Mucosa of gallbladder (tissue), 1 donor: ENCODE data around the gene NFATC2. TPM values are rescaled to one million over a fixed set of nuclear protein-coding genes. Genes with fewer than 3 reads are reported as not detected.
A peak's percentile ranks its signal among the peaks of the same experiment; 100 is the strongest.

Source experiments
- DNase-seq: peaks from one replicate; pipeline ENCODE4 v3.0.0-alpha.2; 2020; ENCODE audit warnings: low spot score
- total RNA-seq: library from RNA; stranded (reverse); gene quantifications from one replicate; pipeline ENCODE4 v1.2.1, GENCODE V29; 2021
- donor health status: DM: no; HTN: no; CAD: no.

Gene NFATC2
- total RNA-seq, 1 donor from 2014 or later = 11.4 TPM

DNA sequence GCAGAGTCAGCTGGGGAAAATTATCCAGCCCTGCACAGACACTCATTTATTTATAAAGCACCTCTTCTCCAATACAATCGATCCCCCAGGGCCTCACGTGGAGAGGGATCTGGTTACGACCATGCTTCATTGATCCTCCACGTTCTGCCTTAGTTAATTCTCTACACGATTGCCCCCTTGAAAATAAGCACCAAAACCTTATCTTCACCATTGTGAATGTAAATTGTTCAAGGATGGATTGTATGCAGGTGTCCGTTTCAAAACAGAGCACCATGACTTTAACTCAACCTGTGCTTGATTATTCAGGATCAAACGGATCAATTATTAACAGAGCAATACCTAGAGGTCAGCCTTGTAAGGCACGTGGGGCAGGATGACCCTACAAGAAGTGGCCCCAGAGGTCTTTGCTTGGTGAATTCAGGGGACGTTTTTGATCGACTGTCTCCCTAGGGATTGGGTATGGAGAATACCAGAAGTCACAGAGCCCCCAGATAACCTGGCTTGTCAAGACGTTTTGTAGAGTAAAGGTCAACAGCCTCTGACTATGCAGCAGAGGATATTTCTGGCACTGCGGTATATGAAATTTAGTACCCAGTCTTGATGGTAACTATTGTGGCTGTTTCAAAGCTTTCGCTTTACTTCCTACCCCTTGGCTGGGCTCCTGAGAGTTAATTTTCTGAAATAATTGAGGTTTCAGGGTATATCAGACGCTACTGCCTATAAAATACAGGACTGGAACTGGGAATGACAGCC lies 112.1 kb downstream of the NFATC2 start:
- DNase-seq = no peak

DNA sequence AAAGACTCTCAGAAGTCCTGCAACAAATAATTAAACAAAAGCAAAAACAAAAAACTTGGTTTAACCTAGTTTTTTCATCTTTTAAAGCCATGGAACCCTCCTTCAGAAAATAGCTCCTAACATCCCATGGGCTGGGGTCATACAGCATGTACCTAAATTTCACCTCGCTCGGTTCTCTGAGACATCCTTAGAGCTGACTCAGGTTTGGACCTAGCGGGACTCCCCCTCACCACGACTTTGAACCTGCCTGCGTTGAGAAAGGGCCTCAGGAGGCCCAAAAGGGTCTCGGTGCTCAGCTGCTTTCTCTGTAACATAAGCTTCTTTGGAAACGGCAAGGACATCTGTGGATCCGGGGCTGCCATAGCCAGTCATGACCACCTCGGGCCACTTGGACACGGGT lies 112.8 kb downstream of the NFATC2 start:
- DNase-seq = no peak

DNA sequence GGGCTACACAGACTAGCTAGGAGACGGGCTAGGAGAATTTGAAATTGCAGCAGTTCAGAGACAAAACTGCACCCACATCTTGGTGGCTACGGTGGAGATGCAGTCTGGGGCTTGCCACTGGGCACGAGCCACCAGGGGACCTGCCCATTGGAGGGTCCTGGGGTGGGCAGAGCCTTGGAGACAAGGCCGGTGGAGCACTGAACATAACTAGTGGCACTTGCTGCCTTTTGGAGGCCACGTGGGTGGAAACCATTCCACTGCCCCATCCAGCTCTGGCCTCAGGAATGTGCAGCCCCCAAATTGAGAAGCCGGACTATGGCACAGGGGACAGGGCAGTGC lies 113.4 kb downstream of the NFATC2 start:
- DNase-seq = no peak

DNA sequence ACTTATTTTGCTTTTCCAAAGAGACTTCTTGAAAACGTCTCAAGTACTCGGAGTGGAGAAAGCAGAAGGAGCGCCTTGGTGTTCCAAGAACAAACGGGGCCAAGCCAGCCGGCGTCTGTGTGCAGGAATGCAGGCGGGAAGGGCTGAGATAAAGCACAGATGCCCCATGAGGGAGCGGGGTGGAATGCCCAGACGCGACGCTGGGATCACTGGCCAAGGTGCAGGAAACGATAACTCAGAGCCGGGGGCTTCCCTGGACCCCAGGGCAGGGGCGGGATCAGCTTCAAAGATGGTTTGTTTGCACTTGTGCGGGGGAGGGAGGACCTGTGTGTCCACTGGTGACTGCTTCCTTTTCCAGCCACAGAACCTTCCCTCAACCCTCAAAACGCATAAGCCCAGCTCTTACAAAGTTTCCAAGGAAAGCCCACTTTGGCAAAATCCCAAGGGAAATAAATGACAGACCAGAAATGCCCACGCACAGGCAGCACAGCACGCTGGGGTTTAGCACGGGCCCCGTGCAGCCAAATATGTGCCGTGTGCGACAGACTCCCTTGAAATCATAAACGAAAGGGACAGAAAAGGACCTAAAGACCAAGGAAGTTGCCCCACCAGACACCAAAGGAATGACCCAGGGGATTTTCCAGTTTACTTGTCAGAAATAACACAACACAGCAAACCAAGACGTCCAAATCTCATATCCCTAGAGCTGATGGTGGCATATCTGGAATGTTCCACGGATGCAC lies 113.9 kb downstream of the NFATC2 start:
- peak; percentile 65 for DNase-seq

DNA sequence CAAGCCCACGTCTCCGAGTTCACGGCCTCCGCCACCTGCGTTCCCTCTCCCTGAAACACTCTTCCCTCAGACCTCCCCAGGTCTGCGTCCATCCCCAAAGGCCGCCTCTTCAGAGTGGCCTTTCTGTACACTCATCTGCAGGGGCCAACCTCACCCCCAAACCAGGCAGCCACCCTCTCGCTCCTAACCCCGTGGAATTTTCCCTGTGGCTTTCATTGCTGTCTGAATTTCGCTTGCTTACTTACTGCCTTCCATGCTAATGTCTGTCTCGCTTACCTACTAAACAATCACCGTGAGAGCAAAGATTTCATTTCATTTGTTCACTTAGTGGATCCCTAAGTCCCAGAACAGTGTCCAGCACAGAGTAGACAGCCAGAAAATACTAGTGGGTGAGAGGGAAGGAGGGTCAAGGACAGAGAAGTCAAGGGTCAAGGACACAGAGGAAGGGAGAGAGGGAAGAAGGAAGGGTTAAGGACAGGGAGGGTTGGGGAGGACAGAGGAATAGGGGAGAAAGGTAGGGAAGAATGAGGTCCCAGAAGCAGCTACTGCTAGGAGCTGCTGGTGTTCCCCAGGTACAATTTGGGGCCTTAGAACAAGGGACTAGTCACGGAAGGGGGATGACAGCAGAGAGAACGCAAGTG lies 114.7 kb downstream of the NFATC2 start:
- no peak for DNase-seq

DNA sequence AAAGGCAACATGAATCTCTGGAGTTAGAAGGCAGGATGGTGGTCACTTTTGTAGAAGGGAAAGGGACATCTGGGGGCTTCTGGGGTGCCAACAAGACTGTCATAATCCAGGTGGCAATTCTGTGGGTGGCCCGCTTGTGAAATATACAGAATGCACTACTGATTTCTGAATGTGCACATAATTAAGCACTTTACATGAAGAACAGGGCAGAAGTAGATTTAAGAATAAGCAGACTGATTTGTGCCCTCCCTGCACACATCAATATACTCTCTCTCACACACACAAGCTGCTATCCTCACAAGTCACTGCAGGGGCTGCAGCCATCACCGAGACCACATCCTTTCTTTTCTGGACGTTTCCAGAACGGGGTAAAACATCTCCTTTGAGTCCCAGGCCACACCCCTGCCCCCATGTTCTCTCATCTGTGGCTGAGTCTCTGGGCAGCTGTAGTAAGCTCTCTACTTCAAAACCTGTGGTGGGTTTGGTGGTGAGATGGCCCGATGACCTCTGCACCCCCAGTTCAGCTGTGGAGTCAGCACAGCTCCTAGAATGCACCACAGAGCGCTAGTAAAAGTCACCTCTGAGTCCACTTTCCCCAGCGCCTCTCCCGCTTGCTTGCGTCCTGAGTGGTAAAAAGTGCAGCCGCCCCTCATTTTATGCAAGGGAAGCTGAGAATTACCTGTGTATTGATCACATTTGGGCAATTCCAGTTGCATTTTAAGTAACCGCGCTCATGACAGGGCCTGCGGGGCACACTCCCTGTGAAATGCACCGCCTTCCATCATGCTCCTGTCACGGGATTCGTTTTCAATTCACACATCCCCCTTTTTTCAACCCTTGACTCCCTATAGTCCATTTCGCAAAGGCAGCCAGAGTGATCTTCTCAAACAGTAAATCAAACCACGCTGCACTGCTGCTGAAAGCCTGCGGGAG lies 115.5 kb downstream of the NFATC2 start:
- DNase-seq = no peak

DNA sequence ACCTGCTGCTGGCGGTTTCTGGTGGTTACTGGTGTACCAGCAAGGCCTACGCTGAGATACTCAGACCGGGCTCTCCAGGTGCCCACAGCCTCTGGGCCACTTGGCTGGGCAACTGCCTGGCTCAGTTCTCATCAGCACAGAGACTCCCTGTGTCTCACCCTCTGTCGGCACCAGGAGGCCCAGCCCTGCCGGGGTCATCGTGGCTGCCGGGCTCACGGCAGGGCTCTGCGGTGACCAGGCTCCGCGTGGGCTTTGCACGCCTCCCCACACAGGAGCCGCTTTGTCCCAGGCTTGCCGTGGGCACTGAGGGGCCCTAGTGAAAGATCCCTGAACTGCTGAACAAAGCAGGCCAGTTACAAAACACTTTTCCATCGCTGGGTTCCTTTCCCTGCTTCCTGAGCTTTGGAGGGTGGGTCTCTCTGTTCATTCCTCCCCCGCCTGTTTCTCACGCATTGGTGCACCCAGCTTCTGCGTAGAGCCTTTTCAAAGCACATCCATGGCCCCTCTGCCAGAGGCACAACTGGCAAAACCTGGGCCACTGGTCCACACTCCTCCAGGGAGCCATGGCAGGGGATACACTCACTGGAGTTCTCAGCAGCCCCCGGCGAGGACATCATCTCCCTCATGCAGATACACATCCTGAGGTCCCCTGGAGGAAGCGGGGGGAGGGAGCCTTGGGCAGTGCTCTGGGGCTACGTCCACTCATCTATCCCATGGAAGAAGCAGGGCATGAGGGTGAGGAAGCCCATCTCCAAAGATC lies 117.0 kb downstream of the NFATC2 start:
- DNase-seq = no peak

DNA sequence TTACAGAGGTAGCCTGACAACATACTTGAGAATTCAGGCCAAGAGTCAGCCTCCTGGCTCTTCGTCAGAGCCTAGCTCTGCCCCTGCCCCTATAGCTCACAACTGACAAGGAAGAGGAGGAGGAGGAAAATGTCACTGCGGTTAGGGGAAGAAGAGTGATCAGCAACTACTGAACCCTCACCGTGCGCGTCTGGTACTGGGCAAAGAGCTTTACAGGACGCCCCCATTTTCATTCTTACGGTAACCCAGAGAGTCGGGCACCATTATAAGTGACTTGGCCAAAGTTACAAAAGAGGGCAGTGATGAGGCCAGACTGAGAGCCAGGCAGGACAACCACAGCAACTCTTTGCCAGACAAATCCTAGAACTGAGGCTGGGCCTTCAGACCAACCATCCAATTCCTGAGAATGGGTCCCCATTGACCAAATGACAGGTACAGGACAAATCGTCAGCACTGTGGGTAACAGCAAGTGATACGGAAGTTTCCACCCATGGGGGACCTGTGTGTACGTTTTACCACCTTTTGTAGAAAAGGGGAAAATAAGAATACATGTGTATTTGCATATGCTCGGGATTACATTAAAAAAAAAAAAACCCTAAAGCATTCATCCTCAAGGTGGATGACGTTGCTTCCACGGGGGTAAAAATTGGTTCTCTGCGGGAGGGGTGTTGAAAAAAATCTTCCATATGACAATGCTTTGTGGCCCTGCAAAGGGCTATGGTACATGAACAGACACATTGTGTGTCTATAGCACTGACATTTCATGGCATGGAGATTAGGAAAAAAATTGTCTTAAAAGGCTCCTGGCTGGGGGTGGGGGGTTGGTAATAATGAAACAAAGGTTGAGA lies 118.0 kb downstream of the NFATC2 start:
- DNase-seq = no peak

DNA sequence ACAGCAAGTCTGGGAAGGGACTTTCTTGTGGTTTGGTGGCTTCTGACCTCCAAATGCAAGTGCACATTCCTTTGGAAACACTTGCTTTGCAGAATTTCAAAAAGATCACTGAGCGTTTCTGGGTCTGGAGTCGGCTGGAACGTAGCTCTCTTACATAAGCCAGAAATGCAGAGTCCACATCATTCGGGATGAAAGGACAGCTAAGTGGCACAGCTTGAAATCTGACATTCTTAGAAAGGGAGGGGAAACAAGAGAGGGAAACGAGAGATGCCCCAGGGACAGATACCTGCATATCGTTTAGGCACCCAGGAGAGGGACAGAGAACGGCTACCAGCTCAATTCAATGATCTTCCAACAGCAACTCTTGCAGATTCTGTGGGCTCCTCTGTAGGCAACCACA lies 118.7 kb downstream of the NFATC2 start:
- no peak for DNase-seq

DNA sequence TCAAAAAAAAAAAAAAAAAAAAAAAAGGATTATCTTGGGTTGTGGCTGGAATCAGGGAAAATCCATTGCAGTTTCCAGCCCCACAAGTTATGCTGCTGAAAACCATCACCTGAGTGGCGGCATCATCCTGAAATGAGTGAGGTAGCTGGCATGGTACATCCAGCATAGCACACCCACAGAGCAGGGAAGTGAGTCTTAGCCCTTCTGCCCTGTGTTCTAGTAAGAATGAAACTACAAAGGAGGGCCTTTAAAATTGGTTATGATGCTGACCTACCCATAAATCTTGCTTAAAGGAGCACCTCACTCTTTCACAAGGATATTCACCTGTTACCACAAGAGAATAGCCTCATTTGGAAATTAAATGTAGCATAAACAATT lies 119.2 kb downstream of the NFATC2 start:
- DNase-seq = no peak

DNA sequence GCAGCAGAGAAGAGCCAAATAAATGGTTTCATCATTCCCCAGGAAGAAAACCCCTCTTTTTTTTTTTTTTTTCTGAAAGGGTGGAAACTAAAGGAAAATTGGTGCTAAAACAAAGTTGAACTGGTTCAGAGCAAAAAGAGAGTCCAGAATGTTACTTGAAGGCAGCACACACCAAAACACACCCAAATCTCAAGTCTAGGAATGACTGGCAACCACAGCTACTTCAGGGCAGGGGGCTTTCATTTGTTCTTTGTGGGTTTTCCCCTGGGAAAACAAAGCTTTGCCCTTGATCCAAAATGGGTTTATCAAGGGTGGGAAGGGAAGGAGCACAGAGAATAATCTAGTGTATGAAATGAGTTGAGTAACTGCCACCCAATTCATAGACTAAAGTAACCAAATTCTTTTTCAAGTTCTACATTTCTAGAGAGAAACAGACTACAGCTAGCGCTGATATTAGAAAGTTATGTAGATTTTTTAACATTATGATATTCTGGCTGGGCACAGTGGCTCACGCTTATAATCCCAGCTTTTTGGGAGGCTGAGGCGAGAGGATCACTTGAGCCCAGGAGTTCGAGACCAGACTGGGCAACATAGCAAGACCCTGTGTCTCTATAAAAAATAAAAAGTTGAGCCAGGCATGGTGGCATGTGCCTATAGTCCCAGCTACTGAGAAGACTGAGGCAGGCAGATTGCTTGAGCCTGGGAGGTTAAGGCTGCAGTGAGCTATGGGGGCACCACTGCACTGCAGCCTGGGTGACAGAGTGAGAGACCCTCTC lies 119.8 kb downstream of the NFATC2 start:
- DNase-seq = no peak

DNA sequence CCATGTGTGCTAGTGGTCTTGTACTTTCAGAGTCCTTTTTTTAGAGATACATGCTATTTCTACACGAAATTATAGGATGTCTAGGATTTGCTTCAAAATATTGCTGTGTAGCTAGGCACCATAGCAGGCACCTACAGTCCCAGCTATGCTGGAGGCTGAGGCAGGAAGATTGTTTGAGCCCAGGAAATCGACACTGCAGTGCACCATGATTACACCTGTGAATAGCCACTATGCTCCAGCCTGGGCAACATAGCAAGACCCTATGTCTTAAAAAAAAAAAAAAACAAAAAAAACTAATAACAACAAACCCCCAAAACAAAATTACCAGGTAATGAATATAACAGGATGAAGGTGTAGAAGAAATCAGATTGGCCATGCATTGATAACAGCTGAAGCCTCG lies 121.7 kb downstream of the NFATC2 start:
- DNase-seq = no peak

DNA sequence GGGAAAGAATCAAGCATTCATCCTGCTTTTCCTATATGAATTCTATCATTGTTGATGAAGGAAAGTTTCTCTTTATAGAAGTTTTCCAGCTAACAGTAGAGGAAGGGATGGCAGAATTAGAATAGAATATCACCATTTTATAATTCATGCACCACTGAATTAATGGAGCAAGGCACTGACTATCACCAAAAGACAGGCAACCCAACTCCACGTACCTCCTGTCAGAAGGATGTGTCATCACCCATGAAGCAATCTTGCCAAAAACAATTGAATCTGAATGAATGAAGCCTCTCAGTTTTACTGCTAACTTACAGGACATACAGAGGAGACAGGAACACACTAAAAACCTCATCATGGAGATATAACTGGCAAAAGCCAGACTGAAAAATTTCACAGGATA lies 122.4 kb downstream of the NFATC2 start:
- DNase-seq = no peak

DNA sequence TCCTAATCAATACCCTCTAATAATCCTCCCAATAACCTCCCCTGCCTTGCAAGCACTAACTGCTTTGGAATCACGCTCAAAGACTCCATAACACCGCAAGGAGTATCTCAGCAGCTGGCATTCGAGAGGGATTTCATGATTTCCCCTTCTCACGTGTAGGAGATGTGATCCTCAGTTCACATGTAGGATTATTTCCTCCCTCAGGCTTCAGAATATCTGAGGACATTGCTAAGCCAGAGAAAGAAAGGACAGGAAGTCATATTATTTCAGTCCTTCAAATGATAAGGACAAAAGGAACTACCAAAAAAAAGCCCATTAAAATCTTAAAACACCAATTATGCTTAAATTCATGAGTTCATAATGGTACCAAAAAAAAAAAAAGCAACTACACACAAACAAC lies 122.9 kb downstream of the NFATC2 start:
- no peak for DNase-seq

DNA sequence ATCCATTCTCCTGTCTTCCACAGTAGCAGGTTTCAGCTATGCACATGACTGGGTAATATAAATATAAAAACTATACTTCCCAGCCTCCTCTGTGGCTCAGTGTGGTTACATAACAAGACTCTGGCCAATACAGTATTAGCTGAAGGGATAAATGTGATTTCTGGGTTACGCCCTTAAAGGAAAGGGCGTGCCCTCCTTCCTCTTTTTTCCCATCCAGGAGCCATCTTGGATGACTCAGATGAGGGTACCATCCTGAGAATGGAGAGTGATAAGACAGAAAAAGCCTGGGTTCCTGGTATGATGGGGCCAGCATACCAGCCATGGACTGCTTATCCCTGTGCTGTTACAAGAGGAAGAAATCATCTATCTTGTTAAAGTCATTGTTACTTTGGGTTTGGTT lies 123.3 kb downstream of the NFATC2 start:
- no peak for DNase-seq

DNA sequence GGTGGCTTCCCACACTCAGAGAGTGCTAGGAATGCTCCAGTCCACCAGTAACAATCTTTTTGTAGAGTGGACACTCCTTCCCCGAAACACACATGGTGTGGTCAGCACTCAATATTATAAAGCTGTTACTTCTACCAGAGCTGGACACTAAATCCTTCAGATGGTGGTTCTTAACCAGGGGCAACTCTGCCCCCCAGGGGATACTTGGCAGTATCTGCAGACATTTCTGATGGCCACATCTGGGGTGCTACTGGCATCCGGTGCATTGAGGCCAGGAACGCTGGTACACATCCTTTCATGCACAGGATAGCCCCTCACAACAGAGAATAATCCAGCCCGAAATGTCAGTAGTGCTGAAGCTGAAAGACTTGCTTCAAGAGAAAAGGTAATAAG lies 124.4 kb downstream of the NFATC2 start:
- no peak for DNase-seq

DNA sequence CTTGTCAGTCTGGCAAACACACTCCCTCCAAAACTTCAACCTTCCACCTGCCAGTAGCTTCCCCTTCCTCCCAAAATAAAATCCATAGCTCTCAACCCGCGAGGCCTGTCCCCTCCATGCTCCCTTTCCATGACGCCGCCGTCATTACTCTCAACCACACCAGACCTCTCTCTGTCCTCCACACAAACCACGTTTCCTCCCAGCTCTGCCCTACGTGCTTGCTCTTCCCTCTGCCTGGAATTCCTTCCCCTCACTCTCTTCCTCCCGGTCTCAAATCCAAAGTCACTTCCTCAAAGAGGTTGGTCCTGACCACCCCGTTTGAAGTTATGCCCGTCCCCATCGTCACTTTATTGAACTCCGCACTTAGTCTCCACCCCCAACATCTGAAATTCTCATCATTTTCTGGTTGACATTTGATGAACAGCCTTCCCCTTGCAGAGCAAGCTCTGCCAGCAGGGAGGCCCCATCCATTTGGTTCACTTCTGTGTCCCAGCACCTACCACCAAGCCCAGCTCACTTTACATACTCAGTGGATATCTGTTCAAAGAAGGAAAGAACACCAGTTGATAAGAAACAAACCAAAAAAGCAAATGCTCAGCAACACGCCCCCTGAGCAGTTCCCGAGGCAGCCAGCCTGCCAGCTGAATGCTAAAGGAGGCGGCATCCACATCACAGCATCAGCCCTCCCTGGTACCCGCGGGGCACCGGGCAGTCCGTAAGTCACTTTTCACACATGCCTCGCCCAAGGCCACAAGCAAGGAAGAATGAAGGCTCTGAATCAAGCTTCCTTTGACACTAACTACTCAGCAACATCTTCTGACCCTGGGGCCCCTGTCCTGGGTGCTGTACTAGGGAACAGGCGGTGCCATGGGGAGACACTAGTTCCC lies 125.0 kb downstream of the NFATC2 start:
- DNase-seq = no peak

DNA sequence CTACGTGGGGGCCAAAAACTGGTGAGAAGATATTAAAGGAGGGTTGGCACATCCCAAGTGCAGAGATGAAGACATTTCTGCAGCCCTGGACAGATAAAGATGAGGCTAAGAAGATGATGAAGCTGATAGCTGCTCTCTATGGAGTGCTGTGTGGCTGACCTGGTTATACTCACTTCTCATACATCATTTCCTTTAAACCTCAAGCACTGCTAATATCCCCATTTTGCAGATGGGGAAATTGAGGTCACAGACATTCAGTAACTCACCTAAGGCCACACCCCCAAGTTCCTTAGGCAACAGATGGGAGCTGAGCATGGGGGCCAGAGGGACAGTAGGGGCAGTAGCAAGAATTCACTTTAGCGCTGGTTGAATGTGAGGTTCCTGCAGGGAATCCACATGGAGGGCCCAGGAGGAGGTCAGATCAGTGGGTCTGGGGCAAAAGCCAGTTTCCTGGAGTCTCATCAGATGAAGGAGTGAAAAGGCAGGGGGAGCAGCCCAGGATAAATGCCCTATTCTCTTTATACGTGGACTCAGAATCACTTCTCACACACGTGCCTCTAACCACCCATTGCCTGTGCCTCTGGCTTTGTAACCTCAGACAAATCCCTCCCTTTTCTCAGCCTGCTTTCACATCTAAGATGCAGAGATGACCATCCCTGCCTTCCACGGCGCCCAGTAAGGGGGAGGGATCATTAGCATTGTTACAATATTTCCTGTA lies 125.8 kb downstream of the NFATC2 start:
- DNase-seq = no peak
